ENCODE measurements around the gene A2M.

GRCh38 chr12:9024512-9024911 lies 91.2 kb downstream of the A2M start:
- TF ChIP-seq CTCF (IDR thresholded peaks at IDR 0.05) (no peak), POLR2AphosphoS5 (IDR thresholded peaks at IDR 0.05) (no peak), POLR2A (IDR thresholded peaks at IDR 0.05) (no peak)
